CD4-positive, alpha-beta T cell treated with Interleukin-4 for 4 hours (primary cell): ENCODE measurements around the gene RNF207.

ENCODE experiments used
- DNase-seq: peaks from one replicate; pipeline ENCODE4 v3.0.0-alpha.2; 2020

Gene RNF207

DNA sequence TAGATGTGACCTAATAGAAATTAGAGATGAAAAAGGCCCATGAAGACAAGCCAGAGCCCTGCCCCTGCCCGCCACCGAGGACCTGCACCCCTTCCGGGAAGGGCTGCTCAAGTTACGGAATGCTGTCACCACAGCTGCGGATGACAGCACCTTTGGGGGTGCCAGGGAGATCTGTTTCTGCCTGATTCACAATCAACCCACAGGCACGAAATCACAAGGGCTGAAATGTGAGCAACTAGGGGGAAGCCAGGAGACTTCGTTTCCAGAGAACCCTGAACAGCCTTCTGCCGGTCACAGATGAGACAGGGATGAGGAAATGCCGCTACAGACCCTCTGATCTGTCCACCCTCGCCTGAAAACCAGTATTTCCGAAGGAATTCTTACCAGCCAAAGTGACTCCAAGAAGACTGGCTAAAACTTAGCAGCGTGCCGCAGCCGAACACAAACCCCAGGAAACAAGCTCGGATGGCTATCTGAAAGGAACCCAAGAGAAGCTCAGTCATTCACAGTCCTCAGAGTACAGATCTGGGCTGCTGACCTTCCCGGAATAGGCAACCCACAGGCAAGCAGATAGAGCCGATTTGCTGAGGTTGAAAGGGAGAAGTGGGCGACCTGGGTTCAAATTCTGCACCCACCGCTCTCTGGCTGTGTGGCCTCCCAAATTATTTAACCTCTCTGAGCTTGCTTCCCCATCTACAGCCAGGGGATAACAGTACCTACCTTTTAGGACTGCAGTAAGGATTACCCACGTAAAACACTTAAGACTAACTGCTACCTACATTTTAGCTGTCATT, 28.8 kb downstream of the RNF207 start:
- no peak for DNase-seq

- DNase-seq, result no peak
Measured at GRCh38 chr1:6235296-6235677, 29.4 kb downstream of the RNF207 start.

- DNase-seq, result no peak
Measured at GRCh38 chr1:6237093-6237492, 31.2 kb downstream of the RNF207 start.

DNA sequence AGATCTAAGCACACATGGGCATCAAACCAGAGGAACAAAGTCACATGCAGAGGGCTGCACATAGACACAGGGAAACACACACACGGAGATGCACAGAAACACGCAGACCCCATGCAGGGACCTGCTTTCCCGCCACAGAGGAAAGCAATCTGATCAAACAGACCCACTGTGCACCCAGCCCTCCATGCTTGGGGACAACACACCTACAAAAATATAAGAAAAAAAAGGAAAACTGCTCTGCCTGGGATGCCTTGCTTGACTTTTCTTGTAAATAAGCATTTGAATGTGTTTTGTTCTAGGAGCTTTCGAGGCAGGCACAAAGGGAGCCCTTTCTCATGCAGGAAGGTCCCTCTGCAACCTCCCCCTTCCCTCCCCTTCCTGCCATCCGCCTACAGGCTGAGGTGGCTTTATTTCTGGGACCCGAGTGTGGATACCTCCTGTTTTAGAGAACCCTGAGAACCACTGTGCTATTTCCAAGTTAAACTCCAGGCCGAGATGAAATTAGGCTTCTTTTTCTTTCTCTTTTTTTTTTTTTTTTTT, 33.4 kb downstream of the RNF207 start:
- DNase-seq, result no peak

- no peak for DNase-seq
Measured at GRCh38 chr1:6239950-6240768, 34.2 kb downstream of the RNF207 start.

- DNase-seq, result no peak
Measured at GRCh38 chr1:6241107-6241886, 35.4 kb downstream of the RNF207 start.

- no peak for DNase-seq
Measured at GRCh38 chr1:6241887-6242740, 36.2 kb downstream of the RNF207 start.

DNA sequence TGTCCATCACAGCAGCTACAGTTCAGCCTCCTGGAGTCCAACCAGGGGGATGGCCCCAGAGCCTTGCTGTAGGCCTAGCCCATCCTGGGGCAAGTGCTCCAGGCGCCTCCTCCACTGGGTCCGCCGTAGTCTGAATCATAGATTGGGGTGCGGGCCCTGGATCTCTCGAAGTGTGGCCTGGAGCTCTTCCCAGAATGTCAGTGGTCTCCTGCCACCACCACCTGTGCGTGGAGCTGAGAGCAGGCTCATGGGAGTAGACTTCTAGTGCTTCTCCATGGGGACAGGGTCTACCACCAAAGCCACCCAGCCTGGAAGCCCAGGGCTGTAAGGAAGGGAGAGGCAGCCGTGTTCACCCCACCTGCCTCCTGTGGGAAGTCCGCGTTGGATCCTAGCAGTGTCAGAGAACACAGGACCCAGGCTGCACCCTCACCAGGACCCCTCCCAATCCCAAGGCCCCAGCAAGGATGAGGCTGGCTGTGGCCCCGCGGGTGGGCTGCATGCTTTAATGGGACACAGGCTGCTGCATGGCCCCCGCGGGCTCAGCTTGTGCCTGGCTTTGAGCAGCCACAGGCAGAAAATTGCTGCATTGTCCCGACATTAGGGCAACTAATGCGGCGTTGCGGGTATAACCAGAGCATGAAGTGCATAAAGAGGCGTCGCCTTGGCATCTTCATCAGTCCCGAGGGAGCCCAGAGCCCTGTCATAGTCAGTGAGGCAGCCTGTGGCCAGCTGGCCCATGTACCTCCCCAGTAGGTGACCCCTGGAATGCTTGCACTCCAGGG, 37.3 kb downstream of the RNF207 start:
- no peak for DNase-seq

GRCh38 chr1:6243993-6244392, 38.1 kb downstream of the RNF207 start, which contains the start of gene HES3:
HES3 (plus strand) TSS chr1:6244179; CDS start chr1:6244366, 187 bp downstream.
- DNase-seq, result no peak

GRCh38 chr1:6244401-6245049, 38.6 kb downstream of the RNF207 start:
- DNase-seq, result no peak

- DNase-seq, result peak; percentile 73
Measured at GRCh38 chr1:6245086-6245868, 39.4 kb downstream of the RNF207 start.

DNA sequence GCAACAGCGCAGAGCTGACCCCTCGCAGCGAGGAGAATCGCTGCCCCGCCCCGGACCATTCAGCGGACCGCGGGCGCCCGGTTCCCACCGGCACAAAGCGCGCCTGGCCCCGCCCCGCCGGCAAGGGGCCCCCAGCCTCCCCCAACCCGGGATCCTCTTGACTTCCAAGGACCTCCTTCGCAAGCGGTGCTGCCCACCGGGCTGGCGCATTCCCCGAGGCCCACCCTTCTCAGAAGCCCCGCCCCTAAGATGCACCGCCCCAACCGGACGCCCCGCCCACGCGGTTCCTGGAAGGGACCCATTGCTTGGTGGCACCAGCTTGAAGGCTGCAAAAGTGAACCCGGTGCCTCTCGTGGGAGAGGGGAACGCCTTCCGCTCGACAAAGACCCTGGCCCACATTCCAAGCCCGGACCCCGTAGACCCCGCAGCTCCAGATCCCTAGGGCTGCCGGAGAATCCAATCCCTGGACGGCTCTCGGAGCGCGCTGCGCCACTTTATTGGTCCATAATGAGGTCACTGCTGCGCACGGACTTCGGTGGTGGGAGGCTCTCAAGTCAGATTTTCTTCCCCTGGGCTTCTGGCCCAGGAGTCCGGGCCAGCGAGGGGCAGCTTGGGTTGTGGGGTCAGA, 40.1 kb downstream of the RNF207 start:
- DNase-seq, result no peak

- DNase-seq, result peak; percentile 70
Measured at GRCh38 chr1:6246497-6247467, 40.9 kb downstream of the RNF207 start.

DNA sequence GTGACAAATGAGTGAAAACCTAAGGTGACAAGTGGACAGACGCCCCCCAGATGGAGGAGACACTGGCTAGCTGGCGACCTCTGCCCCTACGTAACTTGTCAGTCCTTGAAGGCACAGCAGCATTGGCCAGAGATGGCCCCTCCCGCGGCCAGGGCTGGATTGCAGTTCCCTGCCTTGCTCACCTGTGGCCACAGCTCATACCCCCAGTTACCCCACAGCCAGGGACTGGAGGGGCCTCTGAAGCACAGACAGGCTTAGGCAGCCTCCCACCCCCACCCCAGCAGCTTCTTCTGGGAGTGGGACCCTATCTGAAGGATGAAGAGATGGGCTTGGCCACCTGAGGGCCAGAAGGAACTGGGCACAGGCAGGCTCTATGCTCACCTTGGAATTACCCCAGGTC, 41.7 kb downstream of the RNF207 start:
- no peak for DNase-seq

GRCh38 chr1:6248161-6248776, 42.4 kb downstream of the RNF207 start:
- DNase-seq, result no peak

GRCh38 chr1:6248932-6249738, 43.2 kb downstream of the RNF207 start:
- DNase-seq, result no peak
